Measurements from ENCODE around the gene HHIPL1. TPM values are rescaled to one million over a fixed set of nuclear protein-coding genes. Genes with fewer than 3 reads are reported as not detected.

HHIPL1 gene
- total RNA-seq, 1 donor from 2014 or later, result 5.9 TPM

GRCh38 chr14:99633141-99633540, 11.8 kb upstream of the HHIPL1 start:
- intact Hi-C loops (cut with DNase I), result no loop called here
- Histone ChIP-seq H3K4me1 (peaks cover 8% of the 10 kb centered on the region), H3K27ac (no peak overlapping the region), H3K27me3 (no peaks in the 10 kb centered on the region), H3K9me3 (no peaks in the 10 kb centered on the region), H3K36me3 (no peaks in the 10 kb centered on the region), H3K4me3 (no peak overlapping the region)
- DNase-seq (ENCODE audit: extremely low spot score in 2 of 2), result no peak
- TF ChIP-seq POLR2AphosphoS5 (IDR thresholded peaks at IDR 0.05; ENCODE audit: insufficient read depth in 1 of 2, low read depth in 1 of 2), result no peak
- TF ChIP-seq CTCF (IDR thresholded peaks at IDR 0.05), result no peak
- no peak for TF ChIP-seq POLR2A (IDR thresholded peaks at IDR 0.05)

GRCh38 chr14:99633918-99634317, 11.0 kb upstream of the HHIPL1 start:
- no peaks in the 10 kb centered on the region for H3K9me3 ChIP-seq
- H3K4me3 ChIP-seq, result no peak overlapping the region
- intact Hi-C loops (cut with DNase I), result no loop called here
- H3K36me3 ChIP-seq, result no peaks in the 10 kb centered on the region
- no peak overlapping the region for H3K27ac ChIP-seq
- no peak for DNase-seq (ENCODE audit: extremely low spot score in 2 of 2)
- no peaks in the 10 kb centered on the region for H3K27me3 ChIP-seq
- TF ChIP-seq CTCF (IDR thresholded peaks at IDR 0.05) (no peak), POLR2AphosphoS5 (IDR thresholded peaks at IDR 0.05; ENCODE audit: insufficient read depth in 1 of 2, low read depth in 1 of 2) (no peak), POLR2A (IDR thresholded peaks at IDR 0.05) (no peak)
- peaks cover 3% of the 10 kb centered on the region for H3K4me1 ChIP-seq

- DNase-seq (ENCODE audit: extremely low spot score in 2 of 2), result no peak
- Histone ChIP-seq H3K27me3 (no peaks in the 10 kb centered on the region), H3K9me3 (no peaks in the 10 kb centered on the region), H3K4me1 (no peaks in the 10 kb centered on the region), H3K27ac (no peak overlapping the region), H3K36me3 (no peaks in the 10 kb centered on the region), H3K4me3 (no peak overlapping the region)
- intact Hi-C loops (cut with DNase I), result no loop called here
- TF ChIP-seq POLR2A (IDR thresholded peaks at IDR 0.05), result no peak
- TF ChIP-seq POLR2AphosphoS5 (IDR thresholded peaks at IDR 0.05; ENCODE audit: insufficient read depth in 1 of 2, low read depth in 1 of 2), result no peak
- TF ChIP-seq CTCF (IDR thresholded peaks at IDR 0.05), result no peak
These were observed 10.5 kb upstream of the HHIPL1 start for GRCh38 chr14:99634443-99634842.

- H3K27ac ChIP-seq, result no peak overlapping the region
- no peaks in the 10 kb centered on the region for H3K9me3 ChIP-seq
- H3K36me3 ChIP-seq, result no peaks in the 10 kb centered on the region
- no peaks in the 10 kb centered on the region for H3K4me1 ChIP-seq
- no peak for TF ChIP-seq POLR2A (IDR thresholded peaks at IDR 0.05)
- no peak for TF ChIP-seq POLR2AphosphoS5 (IDR thresholded peaks at IDR 0.05; ENCODE audit: insufficient read depth in 1 of 2, low read depth in 1 of 2)
- no peak for TF ChIP-seq CTCF (IDR thresholded peaks at IDR 0.05)
- no peaks in the 10 kb centered on the region for H3K27me3 ChIP-seq
- DNase-seq (ENCODE audit: extremely low spot score in 2 of 2), result no peak
- no peak overlapping the region for H3K4me3 ChIP-seq
- intact Hi-C loops (cut with DNase I), result no loop called here
These were observed 9.8 kb upstream of the HHIPL1 start for GRCh38 chr14:99635116-99635515.

- Histone ChIP-seq H3K9me3 (no peaks in the 10 kb centered on the region), H3K4me1 (no peaks in the 10 kb centered on the region), H3K4me3 (no peak overlapping the region), H3K27ac (no peak overlapping the region), H3K27me3 (no peaks in the 10 kb centered on the region), H3K36me3 (no peaks in the 10 kb centered on the region)
- DNase-seq (ENCODE audit: extremely low spot score in 2 of 2), result no peak
- intact Hi-C loops (cut with DNase I), result no loop called here
- TF ChIP-seq POLR2A (IDR thresholded peaks at IDR 0.05) (no peak), POLR2AphosphoS5 (IDR thresholded peaks at IDR 0.05; ENCODE audit: insufficient read depth in 1 of 2, low read depth in 1 of 2) (no peak), CTCF (IDR thresholded peaks at IDR 0.05) (no peak)
These were observed 8.4 kb upstream of the HHIPL1 start for GRCh38 chr14:99636487-99636886.
